MCF 10A (cell line): ENCODE data around the gene MACROH2A1. TPM values are rescaled to one million over a fixed set of nuclear protein-coding genes. Genes with fewer than 3 reads are reported as not detected.

Source experiments
- BruUV-seq: library from RNA; stranded (reverse); fragments of 400-500 nt; replicated peaks from 2 replicates; lab custom pipeline; 2021; lab: Mats Ljungman, UMichigan
- CTCF ChIA-PET: fragments of 300-600 bp; sonication (Branson Sonifier 250); formaldehyde crosslinking; extraction: SDS; loops from one replicate; lab custom pipeline; 2021; ENCODE audit warnings: antibody characterized with exemption, inconsistent platforms; lab: Yijun Ruan, JAX
- POLR2A ChIA-PET: fragments of 300-600, 350-650 bp; sonication (Branson Sonifier 250); formaldehyde crosslinking; extraction: SDS; loops from one replicate; lab custom pipeline; 2020; ENCODE audit warnings: antibody characterized with exemption, inconsistent platforms; lab: Yijun Ruan, JAX
- DNase-seq: peaks from one replicate; pipeline ENCODE4 v3.0.0-alpha.2; 2018; ENCODE audit not compliant: unreplicated experiment
- H3K27ac Mint-ChIP-seq: one replicate; pipeline ENCODE4 v1.8.0; 2022; ENCODE audit warnings: mild to moderate bottlenecking, low read depth, mixed read lengths; ENCODE audit not compliant: unreplicated experiment
- H3K27me3 Mint-ChIP-seq: one replicate; pipeline ENCODE4 v1.8.0; 2022; ENCODE audit warnings: mixed read lengths; ENCODE audit not compliant: insufficient read depth, unreplicated experiment
- H3K36me3 Mint-ChIP-seq: one replicate; pipeline ENCODE4 v1.8.0; 2022; ENCODE audit warnings: mild to moderate bottlenecking, moderate library complexity, mixed read lengths; ENCODE audit not compliant: insufficient read depth, unreplicated experiment
- H3K4me1 Mint-ChIP-seq: one replicate; pipeline ENCODE4 v1.8.0; 2022; ENCODE audit warnings: mixed read lengths; ENCODE audit not compliant: insufficient read depth, unreplicated experiment
- H3K4me3 Mint-ChIP-seq: one replicate; pipeline ENCODE4 v1.8.0; 2022; ENCODE audit warnings: mild to moderate bottlenecking, moderate library complexity, mixed read lengths; ENCODE audit not compliant: unreplicated experiment
- H3K9me3 Mint-ChIP-seq: one replicate; pipeline ENCODE4 v1.8.0; 2022; ENCODE audit warnings: mixed read lengths; ENCODE audit not compliant: unreplicated experiment
- CTCF ChIP-seq: fragments of 200-600 bp; IDR thresholded peaks from one replicate; pipeline ENCODE4 v1.8.0; 2022; ENCODE audit warnings: antibody characterized with exemption, mild to moderate bottlenecking; ENCODE audit not compliant: unreplicated experiment
- intact Hi-C: fragments of 100-400 bp; cut with micrococcal nuclease; formaldehyde crosslinking; loops from 2 replicates; pipeline ENCODE4 v1.14.1; 2022
- total RNA-seq: library from RNA; stranded (reverse); gene quantifications from 2 replicates; pipeline ENCODE4 v1.2.3, GENCODE V29; 2022

MACROH2A1 gene
- total RNA-seq, 1 experiment from 2014 or later: 306 TPM

DNA sequence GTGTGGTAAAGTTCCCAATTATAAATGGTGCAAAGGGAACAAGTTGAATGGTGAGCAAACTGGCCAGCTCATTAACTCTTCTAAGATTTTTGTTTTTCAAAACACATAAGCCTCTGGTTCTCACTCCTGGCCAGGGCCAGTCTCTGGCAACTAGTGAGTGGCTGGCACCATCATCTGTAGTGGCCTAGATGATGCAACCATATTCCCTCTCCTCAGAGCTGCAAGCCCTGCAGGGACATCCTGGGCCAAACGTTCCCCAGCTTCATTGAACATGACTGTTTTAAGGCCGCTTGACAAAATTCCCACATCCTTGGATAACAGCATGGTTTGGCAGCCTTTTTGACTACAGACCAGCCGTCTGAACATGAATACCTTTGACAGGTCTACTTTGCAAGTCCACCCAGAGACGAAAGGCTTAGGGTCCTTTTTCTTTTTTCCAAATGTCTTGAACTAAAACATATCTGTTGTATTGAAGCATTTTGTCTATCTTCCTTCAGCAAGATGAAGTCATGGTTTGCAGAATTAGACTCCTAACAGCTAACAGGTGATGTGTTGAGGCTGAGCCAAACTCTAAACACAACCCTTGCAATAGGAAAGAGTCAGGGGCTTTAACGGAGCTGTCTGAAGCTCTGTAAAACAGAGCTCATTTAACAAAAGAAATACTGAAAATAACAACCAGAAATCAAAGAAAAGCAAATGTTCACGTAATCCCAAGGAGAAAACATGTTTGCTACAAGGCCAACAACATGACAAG lies 23.8 kb downstream of the MACROH2A1 start:
- ChIA-PET POLR2A (interaction anchor here (1.0 to 1.8 kb wide), 4 partner anchors 8 to 11 kb away, joined by 3 to 6 read pairs (median 4); no protein-coding TSS in a partner anchor), CTCF (interaction anchor here (1.0 to 2.1 kb wide), 3 partner anchors 51 to 191 kb away, joined by 3 to 8 read pairs (median 4); no protein-coding TSS in a partner anchor)
- H3K36me3 Mint-ChIP-seq: peaks cover 76% of the 10 kb centered on the region
- H3K9me3 Mint-ChIP-seq: no peaks in the 10 kb centered on the region
- no peaks in the 10 kb centered on the region for H3K27me3 Mint-ChIP-seq
- peaks cover 20% of the 10 kb centered on the region for H3K4me1 Mint-ChIP-seq
- BruUV-seq: no TSS peak
- no peak overlapping the region for H3K4me3 Mint-ChIP-seq
- DNase-seq: no peak
- TF ChIP-seq CTCF: no peak
- H3K27ac Mint-ChIP-seq: peak overlapping the region; percentile 20
- intact Hi-C loops: no loop called here

- no peaks in the 10 kb centered on the region for H3K9me3 Mint-ChIP-seq
- H3K27me3 Mint-ChIP-seq: no peaks in the 10 kb centered on the region
- peaks cover 76% of the 10 kb centered on the region for H3K36me3 Mint-ChIP-seq
- no peak overlapping the region for H3K4me3 Mint-ChIP-seq
- BruUV-seq: no TSS peak
- peaks cover 7% of the 10 kb centered on the region for H3K4me1 Mint-ChIP-seq
- DNase-seq: no peak
- intact Hi-C loops: no loop called here
- peak overlapping the region; percentile 16 for H3K27ac Mint-ChIP-seq
- TF ChIP-seq CTCF: no peak
- CTCF ChIA-PET: interaction anchor here (0.6 to 1.6 kb wide), 7 partner anchors 27 to 455 kb away, joined by 3 to 9 read pairs (median 3); no protein-coding TSS in a partner anchor
- POLR2A ChIA-PET: interaction anchor here (0.6 to 1.0 kb wide), 3 partner anchors 9 to 13 kb away, joined by 3 read pairs; no protein-coding TSS in a partner anchor
These were observed 25.1 kb downstream of the MACROH2A1 start for GRCh38 chr5:135373736-135374515.

- BruUV-seq: no TSS peak
- CTCF ChIA-PET: interaction anchor here (0.6 to 1.5 kb wide), 6 partner anchors 26 to 390 kb away, joined by 3 to 9 read pairs (median 4); no protein-coding TSS in a partner anchor
- H3K27me3 Mint-ChIP-seq: no peaks in the 10 kb centered on the region
- no peak for DNase-seq
- no peaks in the 10 kb centered on the region for H3K4me1 Mint-ChIP-seq
- peaks cover 73% of the 10 kb centered on the region for H3K36me3 Mint-ChIP-seq
- H3K9me3 Mint-ChIP-seq: no peaks in the 10 kb centered on the region
- POLR2A ChIA-PET: no interaction called here
- no peak for TF ChIP-seq CTCF
- H3K4me3 Mint-ChIP-seq: no peak overlapping the region
- no peak overlapping the region for H3K27ac Mint-ChIP-seq
- intact Hi-C loops: no loop called here
These were observed 26.2 kb downstream of the MACROH2A1 start for GRCh38 chr5:135372654-135373381.
